GM10266 (cell line): ENCODE results near the gene KDM4D.

ENCODE experiments used
- DNase-seq: peaks from one replicate; pipeline ENCODE4 v3.0.0; 2012; ENCODE audit errors: extremely low spot score
- TF ChIP-seq, protein P1 (sequence below): IDR thresholded peaks from 2 replicates; pipeline ENCODE4 v1.5.1; 2012; ENCODE audit warnings: mild to moderate bottlenecking, low read depth; ENCODE audit not compliant: control insufficient read depth, insufficient read depth; ENCODE audit errors: missing control alignments

Gene KDM4D

DNA sequence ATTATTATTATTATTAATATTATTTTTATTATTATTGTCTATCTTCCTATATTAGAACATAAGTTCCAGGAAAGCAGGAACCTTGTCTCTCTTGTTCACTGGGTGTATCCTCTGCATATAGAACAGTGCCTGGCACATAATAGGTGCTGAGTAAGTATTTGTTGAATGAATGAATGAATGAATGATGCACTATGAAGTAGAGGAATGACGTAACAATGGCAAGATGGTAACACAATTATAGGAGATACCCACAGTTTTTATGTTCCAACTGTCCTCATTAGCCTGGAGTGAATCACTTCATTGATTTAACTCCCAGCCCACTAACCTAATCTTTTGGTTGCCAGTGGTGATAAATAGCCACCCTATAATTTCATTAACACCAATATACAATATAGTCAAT, 2.1 kb downstream of the KDM4D start:
- TF ChIP-seq, protein P1, sequence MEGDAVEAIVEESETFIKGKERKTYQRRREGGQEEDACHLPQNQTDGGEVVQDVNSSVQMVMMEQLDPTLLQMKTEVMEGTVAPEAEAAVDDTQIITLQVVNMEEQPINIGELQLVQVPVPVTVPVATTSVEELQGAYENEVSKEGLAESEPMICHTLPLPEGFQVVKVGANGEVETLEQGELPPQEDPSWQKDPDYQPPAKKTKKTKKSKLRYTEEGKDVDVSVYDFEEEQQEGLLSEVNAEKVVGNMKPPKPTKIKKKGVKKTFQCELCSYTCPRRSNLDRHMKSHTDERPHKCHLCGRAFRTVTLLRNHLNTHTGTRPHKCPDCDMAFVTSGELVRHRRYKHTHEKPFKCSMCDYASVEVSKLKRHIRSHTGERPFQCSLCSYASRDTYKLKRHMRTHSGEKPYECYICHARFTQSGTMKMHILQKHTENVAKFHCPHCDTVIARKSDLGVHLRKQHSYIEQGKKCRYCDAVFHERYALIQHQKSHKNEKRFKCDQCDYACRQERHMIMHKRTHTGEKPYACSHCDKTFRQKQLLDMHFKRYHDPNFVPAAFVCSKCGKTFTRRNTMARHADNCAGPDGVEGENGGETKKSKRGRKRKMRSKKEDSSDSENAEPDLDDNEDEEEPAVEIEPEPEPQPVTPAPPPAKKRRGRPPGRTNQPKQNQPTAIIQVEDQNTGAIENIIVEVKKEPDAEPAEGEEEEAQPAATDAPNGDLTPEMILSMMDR, result no peak
- no peak for DNase-seq

DNA sequence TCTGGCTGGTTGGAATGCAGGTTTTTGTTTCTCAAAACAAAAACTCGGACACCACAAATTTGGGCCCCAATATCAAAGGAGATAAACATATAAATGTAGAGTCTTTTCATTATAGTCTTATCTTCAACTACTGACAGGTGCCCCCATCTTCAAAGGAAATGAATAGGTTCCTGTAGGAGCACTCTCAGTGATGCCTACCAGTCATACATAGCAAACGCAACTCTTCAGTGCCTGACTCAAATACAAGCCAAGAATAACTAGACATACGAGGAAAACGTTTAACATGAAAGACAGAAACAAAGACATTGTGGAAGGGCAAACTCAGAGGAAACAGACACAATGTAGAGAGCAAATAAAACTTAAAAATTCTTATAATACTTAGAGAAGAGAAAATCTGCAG, 13.9 kb downstream of the KDM4D start:
- no peak for DNase-seq
- TF ChIP-seq, protein P1, result no peak

DNA sequence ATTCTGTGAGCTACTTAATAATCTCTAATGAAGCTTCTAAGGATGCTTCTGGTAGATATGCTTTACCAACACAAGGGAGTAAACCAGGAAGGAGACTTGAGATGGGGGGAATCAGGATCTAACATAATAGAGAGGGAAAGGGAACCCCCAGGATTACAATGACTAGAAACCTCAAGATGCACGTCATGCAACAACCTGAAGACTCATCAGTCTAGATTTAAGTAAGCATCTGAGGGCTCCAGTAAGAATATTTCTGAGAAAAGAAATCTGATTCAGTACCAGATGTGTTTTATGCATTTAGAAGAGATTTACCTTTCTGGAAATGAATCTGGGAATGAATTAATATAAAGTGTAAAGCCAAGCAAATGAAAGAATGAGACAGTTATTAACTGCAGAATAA, 15.2 kb downstream of the KDM4D start:
- no peak for DNase-seq
- TF ChIP-seq, protein P1, result no peak

DNA sequence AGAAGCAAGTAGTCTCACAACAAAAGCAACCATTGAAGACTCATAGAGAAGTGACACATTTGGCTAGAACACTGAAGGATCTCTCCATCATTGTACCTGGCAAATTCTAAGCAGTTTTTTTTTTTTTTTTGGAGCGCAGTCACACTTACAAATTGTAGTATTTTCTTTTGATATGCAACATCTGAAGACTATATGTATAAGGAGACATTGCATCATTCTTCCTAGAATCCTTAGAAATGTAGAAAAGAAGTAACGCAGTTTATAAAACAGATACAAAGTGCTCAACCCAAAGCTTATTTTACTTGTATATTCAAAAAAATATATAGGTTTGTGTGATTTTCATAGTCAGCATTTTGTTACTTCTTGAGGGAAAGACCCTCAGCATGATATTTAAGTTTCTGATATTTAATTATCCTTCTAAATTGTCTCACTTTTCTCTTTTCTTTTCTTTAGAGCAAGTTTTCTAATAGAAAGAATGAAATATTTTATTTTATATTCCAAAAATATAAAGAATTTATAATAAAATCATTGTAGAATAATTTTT, 20.0 kb downstream of the KDM4D start:
- TF ChIP-seq, protein P1, result no peak
- no peak for DNase-seq

DNA sequence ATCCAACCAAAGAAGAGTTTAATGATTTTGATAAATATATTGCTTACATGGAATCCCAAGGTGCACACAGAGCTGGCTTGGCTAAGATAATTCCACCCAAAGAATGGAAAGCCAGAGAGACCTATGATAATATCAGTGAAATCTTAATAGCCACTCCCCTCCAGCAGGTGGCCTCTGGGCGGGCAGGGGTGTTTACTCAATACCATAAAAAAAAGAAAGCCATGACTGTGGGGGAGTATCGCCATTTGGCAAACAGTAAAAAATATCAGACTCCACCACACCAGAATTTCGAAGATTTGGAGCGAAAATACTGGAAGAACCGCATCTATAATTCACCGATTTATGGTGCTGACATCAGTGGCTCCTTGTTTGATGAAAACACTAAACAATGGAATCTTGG, 23.9 kb downstream of the KDM4D start:
- DNase-seq, result no peak
- TF ChIP-seq, protein P1, result no peak

DNA sequence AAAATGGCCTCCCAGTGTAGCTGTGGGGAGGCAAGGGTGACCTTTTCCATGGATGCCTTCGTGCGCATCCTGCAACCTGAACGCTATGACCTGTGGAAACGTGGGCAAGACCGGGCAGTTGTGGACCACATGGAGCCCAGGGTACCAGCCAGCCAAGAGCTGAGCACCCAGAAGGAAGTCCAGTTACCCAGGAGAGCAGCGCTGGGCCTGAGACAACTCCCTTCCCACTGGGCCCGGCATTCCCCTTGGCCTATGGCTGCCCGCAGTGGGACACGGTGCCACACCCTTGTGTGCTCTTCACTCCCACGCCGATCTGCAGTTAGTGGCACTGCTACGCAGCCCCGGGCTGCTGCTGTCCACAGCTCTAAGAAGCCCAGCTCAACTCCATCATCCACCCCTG, 24.8 kb downstream of the KDM4D start:
- no peak for DNase-seq
- TF ChIP-seq, protein P1, result no peak

DNA sequence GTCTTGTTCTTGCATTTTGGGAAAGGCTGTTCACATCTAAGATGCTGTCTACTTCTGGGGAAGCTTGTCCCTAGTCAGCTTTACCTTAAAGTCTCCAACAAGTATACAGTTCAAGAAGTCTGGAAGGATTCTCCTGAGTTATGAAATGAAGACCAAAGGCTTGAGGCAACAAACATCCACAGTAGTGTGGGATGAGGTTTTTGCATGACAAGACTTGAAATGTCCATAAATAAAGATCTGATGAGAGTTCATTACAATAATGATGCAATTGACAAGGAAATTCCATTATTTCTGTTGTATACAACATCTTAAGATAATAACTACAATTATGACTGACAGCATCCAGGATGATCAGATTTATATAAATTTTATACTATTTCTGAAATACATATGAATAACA, 30.2 kb downstream of the KDM4D start:
- TF ChIP-seq, protein P1, result no peak
- no peak for DNase-seq
